Gastrocnemius medialis (tissue), 4 donors: ENCODE data around the gene PHC2.

ENCODE experiments used
- POLR2A ChIP-seq, 2 donors: fragments of 450-650 bp; IDR thresholded peaks; one replicate each; pipeline ENCODE4 v1.6.1; 2017; ENCODE audit warnings: antibody characterized with exemption in 2 of 2, mild to moderate bottlenecking in 2 of 2, moderate library complexity in 2 of 2
- TF ChIP-seq, protein P1 (sequence below), 5 experiments: fragments of 450-650 bp in 3 of 5; fragments of 200-600 bp in 2 of 5; sonication (generic) in 2 of 5; IDR thresholded peaks in 4 of 5; conservative IDR thresholded peaks in 1 of 5; 1 replicate in 4 of 5; 2 replicates in 1 of 5; pipeline ENCODE4 v1.5.1; 2016 to 2019; ENCODE audit warnings: antibody characterized with exemption in 5 of 5, mild to moderate bottlenecking in 3 of 5, moderate library complexity in 3 of 5

DNA sequence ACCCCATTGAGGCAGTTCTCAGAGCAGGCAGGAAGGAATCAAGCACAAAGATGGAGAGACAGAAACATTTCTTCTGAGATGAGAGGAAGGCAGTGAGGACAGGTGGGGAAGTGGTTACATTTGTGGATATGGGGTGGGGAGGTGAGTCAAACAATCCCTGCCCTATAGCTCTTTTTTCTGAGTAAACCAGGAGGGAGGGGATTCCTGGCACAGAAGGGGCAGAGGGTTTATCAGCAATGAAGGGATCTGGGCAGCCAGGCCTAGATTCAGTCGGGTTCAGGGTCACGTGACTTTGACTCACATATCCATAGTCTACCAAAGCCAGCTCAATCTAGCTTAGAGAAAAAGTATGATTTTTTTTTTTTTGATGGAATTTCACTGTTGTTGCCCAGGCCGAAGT lies 15.7 kb upstream of the PHC2 start:
- TF ChIP-seq, protein P1, sequence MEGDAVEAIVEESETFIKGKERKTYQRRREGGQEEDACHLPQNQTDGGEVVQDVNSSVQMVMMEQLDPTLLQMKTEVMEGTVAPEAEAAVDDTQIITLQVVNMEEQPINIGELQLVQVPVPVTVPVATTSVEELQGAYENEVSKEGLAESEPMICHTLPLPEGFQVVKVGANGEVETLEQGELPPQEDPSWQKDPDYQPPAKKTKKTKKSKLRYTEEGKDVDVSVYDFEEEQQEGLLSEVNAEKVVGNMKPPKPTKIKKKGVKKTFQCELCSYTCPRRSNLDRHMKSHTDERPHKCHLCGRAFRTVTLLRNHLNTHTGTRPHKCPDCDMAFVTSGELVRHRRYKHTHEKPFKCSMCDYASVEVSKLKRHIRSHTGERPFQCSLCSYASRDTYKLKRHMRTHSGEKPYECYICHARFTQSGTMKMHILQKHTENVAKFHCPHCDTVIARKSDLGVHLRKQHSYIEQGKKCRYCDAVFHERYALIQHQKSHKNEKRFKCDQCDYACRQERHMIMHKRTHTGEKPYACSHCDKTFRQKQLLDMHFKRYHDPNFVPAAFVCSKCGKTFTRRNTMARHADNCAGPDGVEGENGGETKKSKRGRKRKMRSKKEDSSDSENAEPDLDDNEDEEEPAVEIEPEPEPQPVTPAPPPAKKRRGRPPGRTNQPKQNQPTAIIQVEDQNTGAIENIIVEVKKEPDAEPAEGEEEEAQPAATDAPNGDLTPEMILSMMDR (IDR thresholded peaks at IDR 0.05 in 4 of 5, conservative IDR thresholded peaks at IDR 0.05 in 1 of 5): no peak
- TF ChIP-seq POLR2A (IDR thresholded peaks at IDR 0.05): no peak
